Stimulated activated naive CD8-positive, alpha-beta T cell treated with anti-CD3 and anti-CD28 coated beads, Interleukin-15, amount 100 ng/mL, for 72 hours (primary cell): Measurements from ENCODE around the gene PEX5L.

ENCODE experiments used
- ATAC-seq: fragments of 150-1000 bp; cut with Tn5 transposase; 2 replicates; pipeline ENCODE4 v1.10.0; 2021; ENCODE audit warnings: mild to moderate bottlenecking, moderate library complexity
- DNase-seq, 2 donors: peaks; one replicate each; pipeline ENCODE4 v3.0.0; 2021 to 2022
- H3K27ac Mint-ChIP-seq, 2 donors: one replicate each; pipeline ENCODE4 v1.8.0; 2022; ENCODE audit warnings: mild to moderate bottlenecking in 2 of 2, mixed read lengths in 2 of 2, moderate library complexity in 2 of 2
- H3K27me3 Mint-ChIP-seq: one replicate; pipeline ENCODE4 v1.8.0; 2022; ENCODE audit warnings: mixed read lengths
- H3K4me1 Mint-ChIP-seq: one replicate; pipeline ENCODE4 v1.8.0; 2022; ENCODE audit warnings: mild to moderate bottlenecking, mixed read lengths
- H3K4me3 Mint-ChIP-seq, 2 donors: one replicate each; pipeline ENCODE4 v1.8.0; 2022; ENCODE audit warnings: mild to moderate bottlenecking in 2 of 2, mixed read lengths in 2 of 2, moderate library complexity in 1 of 2
- H3K9me3 Mint-ChIP-seq, 2 donors: one replicate each; pipeline ENCODE4 v1.8.0; 2022; ENCODE audit warnings: mixed read lengths in 2 of 2

PEX5L gene

GRCh38 chr3:179865861-179866505 lies 170.8 kb downstream of the PEX5L start:
- H3K4me3 Mint-ChIP-seq: no peak overlapping the region
- no peak overlapping the region for H3K27ac Mint-ChIP-seq
- H3K9me3 Mint-ChIP-seq: peaks cover 0 to 5% of the 10 kb centered on the region in 2 donors
- DNase-seq: no peak
- no peak for ATAC-seq
- H3K4me1 Mint-ChIP-seq: no peaks in the 10 kb centered on the region
- H3K27me3 Mint-ChIP-seq: no peaks in the 10 kb centered on the region

GRCh38 chr3:179861953-179862352 lies 174.8 kb downstream of the PEX5L start:
- H3K4me1 Mint-ChIP-seq: no peaks in the 10 kb centered on the region
- DNase-seq (no peak), ATAC-seq (no peak)
- no peak overlapping the region for H3K4me3 Mint-ChIP-seq
- no peaks in the 10 kb centered on the region for H3K27me3 Mint-ChIP-seq
- no peak overlapping the region for H3K27ac Mint-ChIP-seq
- H3K9me3 Mint-ChIP-seq: peaks cover 0 to 5% of the 10 kb centered on the region in 2 donors

- ATAC-seq (no peak), DNase-seq (no peak)
- Mint-ChIP-seq H3K27me3 (no peaks in the 10 kb centered on the region), H3K4me1 (no peaks in the 10 kb centered on the region), H3K27ac (peak overlapping the region in 1 of 2 donors; percentile 36), H3K4me3 (no peak overlapping the region), H3K9me3 (peaks cover 0 to 5% of the 10 kb centered on the region in 2 donors)
Measured at GRCh38 chr3:179861292-179861691, 175.4 kb downstream of the PEX5L start.

GRCh38 chr3:179860275-179861107 lies 176.2 kb downstream of the PEX5L start:
- Mint-ChIP-seq H3K4me3 (no peak overlapping the region), H3K27ac (no peak overlapping the region), H3K27me3 (no peaks in the 10 kb centered on the region), H3K4me1 (no peaks in the 10 kb centered on the region), H3K9me3 (peaks cover 0 to 5% of the 10 kb centered on the region in 2 donors)
- no peak for DNase-seq
- ATAC-seq: no peak

DNA sequence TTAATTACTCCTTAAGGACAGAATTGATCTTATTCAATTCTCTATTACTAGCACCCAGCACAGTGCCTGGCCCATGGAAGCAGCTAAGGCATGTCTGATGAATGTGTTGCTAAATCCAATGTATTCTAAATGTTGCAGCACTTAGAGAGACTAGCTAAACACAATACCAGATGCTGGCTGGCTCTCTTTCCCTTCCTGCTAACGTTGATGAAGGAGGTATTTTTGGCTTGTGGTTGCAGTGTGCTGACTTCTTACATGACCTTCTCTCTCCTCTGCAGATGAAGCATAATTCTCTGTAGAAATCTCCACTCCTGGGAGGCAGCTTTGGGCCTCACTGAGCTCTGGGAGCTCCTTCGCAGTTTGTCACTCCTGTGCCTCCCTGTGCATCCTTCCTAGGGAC lies 183.6 kb downstream of the PEX5L start:
- DNase-seq (no peak), ATAC-seq (no peak)
- Mint-ChIP-seq H3K4me3 (no peak overlapping the region), H3K27me3 (no peaks in the 10 kb centered on the region), H3K27ac (no peak overlapping the region), H3K9me3 (no peaks in the 10 kb centered on the region), H3K4me1 (no peaks in the 10 kb centered on the region)

GRCh38 chr3:179852142-179852905 lies 184.4 kb downstream of the PEX5L start:
- ATAC-seq: peak; percentile 71
- no peak for DNase-seq
- Mint-ChIP-seq H3K27me3 (no peaks in the 10 kb centered on the region), H3K9me3 (no peaks in the 10 kb centered on the region), H3K4me1 (no peaks in the 10 kb centered on the region), H3K4me3 (no peak overlapping the region), H3K27ac (peak overlapping the region in 1 of 2 donors; percentile 27)

DNA sequence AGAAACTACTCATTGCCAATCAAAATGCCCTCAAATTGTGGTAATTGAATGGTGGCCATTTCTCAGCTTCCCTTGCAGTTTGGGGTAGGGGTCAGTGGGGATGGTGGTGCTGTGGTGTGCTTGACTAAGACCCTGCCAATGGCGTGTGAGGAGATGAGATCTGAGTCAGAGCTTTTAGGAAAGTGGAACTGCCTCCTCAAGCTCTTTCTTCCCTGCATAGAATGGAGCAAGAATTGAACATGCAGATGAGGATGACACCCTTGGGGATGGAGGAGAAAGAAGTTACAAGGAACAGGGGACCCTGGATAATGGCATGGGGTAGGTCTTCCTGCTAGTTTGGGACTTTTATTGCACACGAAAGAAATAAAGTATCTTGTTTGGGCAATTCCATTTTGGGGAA lies 188.0 kb downstream of the PEX5L start:
- Mint-ChIP-seq H3K9me3 (no peaks in the 10 kb centered on the region), H3K27me3 (no peaks in the 10 kb centered on the region), H3K4me1 (no peaks in the 10 kb centered on the region), H3K27ac (no peak overlapping the region), H3K4me3 (no peak overlapping the region)
- no peak for ATAC-seq
- no peak for DNase-seq

DNA sequence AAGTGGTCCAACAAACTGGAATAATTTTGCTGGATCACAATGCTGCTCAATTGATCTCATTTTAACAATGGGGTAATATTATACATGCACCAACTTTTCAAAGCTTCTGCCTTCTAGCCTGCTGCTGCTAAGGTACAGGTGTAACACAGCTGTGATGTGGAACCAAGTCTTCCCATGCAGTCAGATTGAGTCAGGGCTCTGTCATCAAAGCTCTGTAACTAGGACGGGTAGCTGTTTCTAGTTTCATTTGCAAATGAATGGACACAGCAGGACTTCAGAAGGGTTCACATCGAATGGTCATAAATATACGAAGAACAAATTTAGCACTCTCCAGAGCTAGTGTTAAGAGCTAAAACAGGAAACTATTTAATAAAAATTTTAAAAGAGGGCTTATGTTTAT lies 194.7 kb downstream of the PEX5L start:
- H3K27me3 Mint-ChIP-seq: peaks cover 14% of the 10 kb centered on the region
- H3K4me3 Mint-ChIP-seq: no peak overlapping the region
- no peak for ATAC-seq
- no peaks in the 10 kb centered on the region for H3K9me3 Mint-ChIP-seq
- DNase-seq: no peak
- H3K27ac Mint-ChIP-seq: no peak overlapping the region
- H3K4me1 Mint-ChIP-seq: no peaks in the 10 kb centered on the region

DNA sequence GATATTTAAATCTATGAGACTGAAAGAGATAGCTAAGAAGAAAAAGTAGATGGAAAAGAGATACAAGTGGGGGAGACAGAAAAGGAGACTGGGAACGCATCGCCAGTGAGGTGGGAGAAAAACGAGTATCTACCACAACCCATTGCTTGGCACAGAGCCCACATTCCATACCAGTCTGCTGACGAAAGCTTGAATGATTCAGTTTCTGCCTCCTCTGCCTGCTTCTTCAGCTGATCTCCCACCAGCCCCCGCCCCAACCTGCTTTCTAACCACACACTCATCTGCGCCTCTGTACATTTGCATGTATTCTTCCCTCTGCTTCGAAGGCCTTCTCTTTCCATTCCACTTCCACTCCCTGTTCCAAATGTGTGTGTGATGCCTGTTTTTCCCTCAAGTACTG lies 195.8 kb downstream of the PEX5L start:
- Mint-ChIP-seq H3K4me3 (no peak overlapping the region), H3K9me3 (no peaks in the 10 kb centered on the region), H3K27me3 (peaks cover 14% of the 10 kb centered on the region), H3K4me1 (no peaks in the 10 kb centered on the region), H3K27ac (no peak overlapping the region)
- no peak for ATAC-seq
- no peak for DNase-seq

- H3K27ac Mint-ChIP-seq: no peak overlapping the region
- H3K4me1 Mint-ChIP-seq: no peaks in the 10 kb centered on the region
- H3K27me3 Mint-ChIP-seq: peaks cover 14% of the 10 kb centered on the region
- DNase-seq (no peak), ATAC-seq (no peak)
- H3K9me3 Mint-ChIP-seq: no peaks in the 10 kb centered on the region
- no peak overlapping the region for H3K4me3 Mint-ChIP-seq
Measured at GRCh38 chr3:179837374-179837773, 199.4 kb downstream of the PEX5L start.

DNA sequence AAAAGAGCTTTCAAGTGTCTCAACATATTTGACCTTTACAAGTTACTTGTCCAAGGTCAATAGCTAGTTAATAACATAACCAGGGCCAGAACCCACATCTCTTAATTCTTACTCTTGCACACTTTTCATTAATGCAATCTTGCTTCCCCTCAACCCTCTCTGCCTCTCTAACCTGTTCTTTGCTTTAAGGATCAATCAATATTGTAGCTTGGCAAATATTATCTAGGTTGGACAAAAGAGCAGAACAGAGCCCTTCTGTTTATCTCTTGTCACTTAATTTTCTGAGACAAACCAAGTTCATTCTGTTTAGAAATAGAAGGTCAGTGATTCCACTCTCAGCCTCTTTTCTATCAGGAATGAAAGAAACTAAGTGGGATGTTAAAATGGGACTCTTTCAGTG lies 203.4 kb downstream of the PEX5L start:
- H3K27ac Mint-ChIP-seq: no peak overlapping the region
- no peak for ATAC-seq
- H3K4me3 Mint-ChIP-seq: no peak overlapping the region
- no peaks in the 10 kb centered on the region for H3K9me3 Mint-ChIP-seq
- H3K4me1 Mint-ChIP-seq: no peaks in the 10 kb centered on the region
- no peak for DNase-seq
- H3K27me3 Mint-ChIP-seq: peaks cover 7% of the 10 kb centered on the region

GRCh38 chr3:179832333-179832854 lies 204.3 kb downstream of the PEX5L start:
- no peak overlapping the region for H3K4me3 Mint-ChIP-seq
- H3K27ac Mint-ChIP-seq: no peak overlapping the region
- H3K9me3 Mint-ChIP-seq: no peaks in the 10 kb centered on the region
- peak; percentile 53 for ATAC-seq
- H3K27me3 Mint-ChIP-seq: peaks cover 7% of the 10 kb centered on the region
- H3K4me1 Mint-ChIP-seq: no peaks in the 10 kb centered on the region
- DNase-seq: no peak

DNA sequence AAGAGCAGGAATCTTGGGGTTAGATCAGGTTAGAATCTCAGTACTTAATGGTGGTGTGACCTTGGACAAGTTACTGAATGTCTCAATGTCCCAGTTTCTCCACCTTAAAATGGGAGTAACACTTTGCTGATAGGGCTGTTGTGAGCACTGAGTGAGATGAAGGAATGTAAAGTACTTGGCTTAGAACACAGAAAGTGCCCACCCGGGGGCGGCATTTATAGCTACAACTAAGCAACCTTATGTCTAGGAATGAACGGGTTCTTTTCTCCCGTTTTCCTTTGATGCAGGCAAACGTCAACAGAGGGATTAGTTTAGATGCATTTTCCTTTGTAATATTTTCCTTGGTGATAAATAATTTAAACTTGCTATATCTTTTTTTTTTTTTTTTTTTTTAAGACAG lies 207.3 kb downstream of the PEX5L start:
- Mint-ChIP-seq H3K27ac (no peak overlapping the region), H3K27me3 (peaks cover 7% of the 10 kb centered on the region), H3K4me3 (no peak overlapping the region), H3K9me3 (no peaks in the 10 kb centered on the region), H3K4me1 (no peaks in the 10 kb centered on the region)
- DNase-seq (no peak), ATAC-seq (no peak)

DNA sequence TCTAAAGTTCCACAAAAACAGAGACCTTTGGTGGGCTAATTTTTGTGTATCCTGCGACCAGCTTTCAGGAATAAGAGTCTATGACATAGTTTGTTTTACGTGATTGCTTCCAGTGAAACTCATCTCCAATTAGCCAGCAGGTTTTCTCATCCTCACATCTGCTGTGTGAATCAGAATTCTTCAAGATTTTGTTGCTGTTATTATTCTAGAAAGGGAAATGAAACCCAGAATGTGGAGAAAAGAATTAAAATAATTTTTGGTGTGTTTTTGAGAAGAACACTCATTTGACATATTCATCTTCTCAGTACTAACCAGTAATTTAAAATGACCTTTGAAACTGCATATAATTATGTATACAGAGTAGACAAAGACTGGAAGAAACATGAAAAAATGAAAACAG lies 208.0 kb downstream of the PEX5L start:
- H3K27ac Mint-ChIP-seq: no peak overlapping the region
- ATAC-seq (no peak), DNase-seq (no peak)
- H3K4me3 Mint-ChIP-seq: no peak overlapping the region
- H3K4me1 Mint-ChIP-seq: no peaks in the 10 kb centered on the region
- no peaks in the 10 kb centered on the region for H3K9me3 Mint-ChIP-seq
- peaks cover 7% of the 10 kb centered on the region for H3K27me3 Mint-ChIP-seq

- no peak for DNase-seq
- no peak for ATAC-seq
- no peak overlapping the region for H3K27ac Mint-ChIP-seq
- no peaks in the 10 kb centered on the region for H3K4me1 Mint-ChIP-seq
- H3K27me3 Mint-ChIP-seq: no peaks in the 10 kb centered on the region
- H3K9me3 Mint-ChIP-seq: no peaks in the 10 kb centered on the region
- no peak overlapping the region for H3K4me3 Mint-ChIP-seq
Measured at GRCh38 chr3:179826247-179826637, 210.5 kb downstream of the PEX5L start.
